Glutamatergic neuron (in vitro differentiated cells): Measurements from ENCODE around the gene JMJD1C. TPM values are rescaled to one million over a fixed set of nuclear protein-coding genes. Genes with fewer than 3 reads are reported as not detected.
A peak's percentile ranks its signal among the peaks of the same experiment; 100 is the strongest.
"Not testable (repeated sequence)": the region's sequence is repeated elsewhere in the genome, so short reads cannot be mapped to it uniquely, and the experiment has no call there.

Experiments used
- DNase-seq: peaks from one replicate; pipeline ENCODE4 v3.0.0; 2022
- H3K27ac Mint-ChIP-seq: one replicate; pipeline ENCODE4 v1.8.0; 2020; ENCODE audit warnings: mild to moderate bottlenecking, mixed read lengths, inconsistent platforms; ENCODE audit not compliant: unreplicated experiment
- H3K27me3 Mint-ChIP-seq: one replicate; pipeline ENCODE4 v1.8.0; 2020; ENCODE audit warnings: mild to moderate bottlenecking, moderate library complexity, mixed read lengths, inconsistent platforms; ENCODE audit not compliant: unreplicated experiment
- H3K36me3 Mint-ChIP-seq: one replicate; pipeline ENCODE4 v1.8.0; 2020; ENCODE audit warnings: mild to moderate bottlenecking, mixed read lengths, inconsistent platforms; ENCODE audit not compliant: unreplicated experiment
- H3K4me1 Mint-ChIP-seq: one replicate; pipeline ENCODE4 v1.8.0; 2020; ENCODE audit warnings: mild to moderate bottlenecking, low read depth, mixed read lengths, inconsistent platforms; ENCODE audit not compliant: unreplicated experiment
- H3K4me3 Mint-ChIP-seq: one replicate; pipeline ENCODE4 v1.8.0; 2020; ENCODE audit warnings: mild to moderate bottlenecking, mixed read lengths, inconsistent platforms; ENCODE audit not compliant: unreplicated experiment
- H3K9me3 Mint-ChIP-seq: one replicate; pipeline ENCODE4 v1.8.0; 2020; ENCODE audit warnings: mild to moderate bottlenecking, moderate library complexity, mixed read lengths, inconsistent platforms; ENCODE audit not compliant: unreplicated experiment
- total RNA-seq: library from RNA; stranded (reverse); fragmentation: NEBNext Ultra II Directional; extraction: Animal tissue kit (Norgen Biotek cat#: 25700); gene quantifications from one replicate; pipeline ENCODE4 v1.2.1, GENCODE V29; 2021; ENCODE audit not compliant: unreplicated experiment
- TF ChIP-seq, protein P1 (sequence below): fragments of 200-600 bp; sonication (generic); IDR thresholded peaks from one replicate; pipeline ENCODE4 v1.5.0; 2021; ENCODE audit not compliant: partially characterized antibody, unreplicated experiment

JMJD1C gene
- total RNA-seq, 1 donor from 2014 or later = 110 TPM

- H3K9me3 Mint-ChIP-seq = peaks cover 2% of the 10 kb centered on the region
- DNase-seq = no peak
Observed at GRCh38 chr10:63154546-63155387, 311.0 kb downstream of the JMJD1C start.

GRCh38 chr10:63153868-63154545 is 311.8 kb downstream of the JMJD1C start:
- not testable (repeated sequence) for H3K27me3 Mint-ChIP-seq, H3K36me3 Mint-ChIP-seq, DNase-seq, H3K9me3 Mint-ChIP-seq, H3K4me3 Mint-ChIP-seq, H3K27ac Mint-ChIP-seq
- peaks cover 11% of the 10 kb centered on the region for H3K4me1 Mint-ChIP-seq

More at GRCh38 chr10:63154546-63155387, 311.0 kb downstream of the JMJD1C start:
- Mint-ChIP-seq H3K27ac (peak overlapping the region; percentile 81), H3K4me1 (peaks cover 14% of the 10 kb centered on the region), H3K27me3 (peaks cover 2% of the 10 kb centered on the region), H3K36me3 (no peaks in the 10 kb centered on the region), H3K4me3 (no peak overlapping the region)
- TF ChIP-seq, protein P1, sequence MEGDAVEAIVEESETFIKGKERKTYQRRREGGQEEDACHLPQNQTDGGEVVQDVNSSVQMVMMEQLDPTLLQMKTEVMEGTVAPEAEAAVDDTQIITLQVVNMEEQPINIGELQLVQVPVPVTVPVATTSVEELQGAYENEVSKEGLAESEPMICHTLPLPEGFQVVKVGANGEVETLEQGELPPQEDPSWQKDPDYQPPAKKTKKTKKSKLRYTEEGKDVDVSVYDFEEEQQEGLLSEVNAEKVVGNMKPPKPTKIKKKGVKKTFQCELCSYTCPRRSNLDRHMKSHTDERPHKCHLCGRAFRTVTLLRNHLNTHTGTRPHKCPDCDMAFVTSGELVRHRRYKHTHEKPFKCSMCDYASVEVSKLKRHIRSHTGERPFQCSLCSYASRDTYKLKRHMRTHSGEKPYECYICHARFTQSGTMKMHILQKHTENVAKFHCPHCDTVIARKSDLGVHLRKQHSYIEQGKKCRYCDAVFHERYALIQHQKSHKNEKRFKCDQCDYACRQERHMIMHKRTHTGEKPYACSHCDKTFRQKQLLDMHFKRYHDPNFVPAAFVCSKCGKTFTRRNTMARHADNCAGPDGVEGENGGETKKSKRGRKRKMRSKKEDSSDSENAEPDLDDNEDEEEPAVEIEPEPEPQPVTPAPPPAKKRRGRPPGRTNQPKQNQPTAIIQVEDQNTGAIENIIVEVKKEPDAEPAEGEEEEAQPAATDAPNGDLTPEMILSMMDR = no peak

DNA sequence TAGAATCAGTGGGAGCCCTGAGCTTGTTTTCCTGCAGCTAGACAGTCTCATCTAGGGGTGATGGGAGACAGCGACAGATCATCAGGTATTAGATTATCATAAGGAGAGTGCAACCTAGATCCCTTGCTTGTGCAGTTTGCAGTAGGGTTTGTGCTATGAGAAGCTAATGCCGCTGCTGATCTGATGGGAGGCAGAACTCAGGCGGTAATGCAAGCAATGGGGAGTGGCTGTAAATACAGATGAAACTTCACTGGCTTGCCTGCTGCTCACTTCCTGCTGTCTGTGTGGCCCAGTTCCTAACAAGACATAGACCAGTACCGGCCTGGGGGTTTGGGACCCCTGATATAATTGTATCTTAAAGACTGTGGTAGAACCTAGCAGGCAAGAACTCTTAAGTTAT is 315.0 kb downstream of the JMJD1C start:
- H3K36me3 Mint-ChIP-seq = no peaks in the 10 kb centered on the region
- H3K4me1 Mint-ChIP-seq = peaks cover 10% of the 10 kb centered on the region
- no peak overlapping the region for H3K4me3 Mint-ChIP-seq
- H3K9me3 Mint-ChIP-seq = no peaks in the 10 kb centered on the region
- TF ChIP-seq, protein P1 = no peak
- no peak overlapping the region for H3K27ac Mint-ChIP-seq
- no peak for DNase-seq
- H3K27me3 Mint-ChIP-seq = peaks cover 2% of the 10 kb centered on the region

DNA sequence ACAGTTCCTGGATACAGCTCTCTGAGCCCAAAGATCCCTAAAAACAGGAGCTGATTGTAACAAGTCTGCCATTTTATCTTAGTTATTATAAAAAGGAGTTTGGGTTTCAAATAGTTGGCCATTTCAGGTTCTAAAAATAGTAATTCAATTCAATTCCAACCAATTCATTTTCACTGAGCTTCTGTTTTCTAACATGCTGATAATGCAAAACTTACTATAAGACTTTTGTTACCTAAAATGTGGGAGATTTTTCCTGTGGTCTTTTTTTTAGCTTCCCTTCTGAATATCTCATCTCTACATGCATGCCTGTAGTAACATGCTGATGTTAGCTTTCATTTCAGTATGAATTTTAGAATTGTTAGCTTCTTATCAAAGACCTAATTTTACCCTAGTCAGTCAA is 319.3 kb downstream of the JMJD1C start:
- H3K9me3 Mint-ChIP-seq = no peaks in the 10 kb centered on the region
- no peaks in the 10 kb centered on the region for H3K27me3 Mint-ChIP-seq
- no peak overlapping the region for H3K27ac Mint-ChIP-seq

DNA sequence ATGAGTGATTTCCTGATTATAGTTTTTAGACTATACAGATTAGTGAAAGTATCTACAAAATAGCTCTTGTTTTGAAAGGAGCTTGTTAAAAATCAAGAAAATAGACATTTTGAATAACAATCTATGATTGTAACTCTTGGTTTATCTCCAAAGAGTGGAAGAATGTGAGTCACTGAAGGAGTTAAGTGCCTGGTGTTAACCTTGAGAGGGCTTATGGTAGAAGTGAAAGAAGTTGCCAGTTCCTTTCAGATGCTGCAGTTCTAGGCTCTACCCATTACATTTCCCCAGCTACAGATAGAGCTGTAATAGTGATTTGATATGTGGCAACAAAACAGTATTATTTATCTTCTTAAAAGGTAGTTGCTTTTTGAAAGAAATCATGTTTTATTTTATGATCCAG is 320.0 kb downstream of the JMJD1C start:
- no peak for DNase-seq
- H3K9me3 Mint-ChIP-seq = no peaks in the 10 kb centered on the region
- no peaks in the 10 kb centered on the region for H3K36me3 Mint-ChIP-seq
- TF ChIP-seq, protein P1 = no peak
- H3K27me3 Mint-ChIP-seq = no peaks in the 10 kb centered on the region
- no peak overlapping the region for H3K4me3 Mint-ChIP-seq
- peaks cover 6% of the 10 kb centered on the region for H3K4me1 Mint-ChIP-seq
- no peak overlapping the region for H3K27ac Mint-ChIP-seq

More for the DNA sequence above, 319.3 kb downstream of the JMJD1C start:
- no peaks in the 10 kb centered on the region for H3K36me3 Mint-ChIP-seq
- DNase-seq = no peak
- peaks cover 6% of the 10 kb centered on the region for H3K4me1 Mint-ChIP-seq
- H3K4me3 Mint-ChIP-seq = no peak overlapping the region
- TF ChIP-seq, protein P1 = no peak
